K562 (cell line): ENCODE measurements around the gene PEDS1. TPM values are rescaled to one million over a fixed set of nuclear protein-coding genes. Genes with fewer than 3 reads are reported as not detected.

Source experiments
- C11orf30 ChIP-seq: fragments of 450-650 bp; IDR thresholded peaks from 2 replicates; pipeline ENCODE4 v1.6.1; 2016; ENCODE audit warnings: low read depth, mild to moderate bottlenecking
- CCNT2 ChIP-seq: IDR thresholded peaks from 2 replicates; pipeline ENCODE4 v1.6.1; 2011; ENCODE audit warnings: borderline replicate concordance, low read depth, mild to moderate bottlenecking, moderate library complexity, mixed read lengths, low read length; ENCODE audit not compliant: insufficient read length; ENCODE audit errors: extremely low read depth
- CTCF ChIP-seq, 3 experiments: IDR thresholded peaks in 2 of 3; conservative IDR thresholded peaks in 1 of 3; 2 replicates each; pipeline ENCODE4 v1.5.1; 2011 to 2012; ENCODE audit warnings: low read length in 3 of 3, mild to moderate bottlenecking in 3 of 3, control low read depth in 2 of 3, improper control_type of control experiment in 1 of 3, inconsistent platforms in 1 of 3, low read depth in 1 of 3, mixed read lengths in 1 of 3, moderate library complexity in 1 of 3; ENCODE audit not compliant: insufficient read depth in 2 of 3
- ELK3 ChIP-seq: fragments of 450-650 bp; formaldehyde crosslinking; IDR thresholded peaks from 2 replicates; pipeline ENCODE4 v1.4.0; 2020; ENCODE audit warnings: mild to moderate bottlenecking
- ERF ChIP-seq: fragments of 450-650 bp; formaldehyde crosslinking; IDR thresholded peaks from 2 replicates; pipeline ENCODE4 v1.4.0; 2020; ENCODE audit warnings: mild to moderate bottlenecking, mixed read lengths
- ETV6 ChIP-seq, 3 experiments: fragments of 150-350 bp in 1 of 3; sonication (generic) in 1 of 3; formaldehyde crosslinking in 1 of 3; IDR thresholded peaks; 2 replicates each; pipeline versions ENCODE4 v1.6.1 to v1.8.0; 2014 to 2022; ENCODE audit warnings: borderline replicate concordance in 2 of 3, low read depth in 2 of 3, antibody characterized with exemption in 1 of 3, low read length in 1 of 3, mild to moderate bottlenecking in 1 of 3, missing genetic modification reagents in 1 of 3
- FOS ChIP-seq: IDR thresholded peaks from 3 replicates; pipeline ENCODE4 v1.6.1; 2011; ENCODE audit not compliant: insufficient read length; ENCODE audit errors: extremely low read depth
- GATAD2A ChIP-seq: fragments of 450-650 bp; IDR thresholded peaks from 2 replicates; pipeline ENCODE4 v1.6.1; 2017
- HNRNPH1 ChIP-seq: fragments of 200-400 bp; formaldehyde crosslinking; optimal IDR thresholded peaks from 2 replicates; pipeline ENCODE3; 2017; ENCODE audit warnings: low read depth, mild to moderate bottlenecking, low read length, moderate library complexity
- HOXB6 ChIP-seq: fragments of 250-450 bp; sonication (Bioruptor Pico); IDR thresholded peaks from 2 replicates; pipeline ENCODE4 v1.5.1; 2022; ENCODE audit warnings: mild to moderate bottlenecking, borderline replicate concordance
- NFIC ChIP-seq: fragments of 450-650 bp; IDR thresholded peaks from 2 replicates; pipeline ENCODE4 v1.6.1; 2017; ENCODE audit warnings: mild to moderate bottlenecking, inconsistent platforms
- SETDB1 ChIP-seq: IDR thresholded peaks from one replicate; pipeline ENCODE4 v1.6.1; 2012; ENCODE audit warnings: low read length, control low read depth, inconsistent platforms
- SMARCA5 ChIP-seq: fragments of 450-650 bp; IDR thresholded peaks from 2 replicates; pipeline ENCODE4 v1.6.1; 2016
- TBL1XR1 ChIP-seq, 2 experiments: IDR thresholded peaks; 2 replicates each; pipeline ENCODE4 v1.6.1; 2012; ENCODE audit warnings: improper control_type of control experiment in 2 of 2, low read length in 2 of 2, mild to moderate bottlenecking in 1 of 2
- ZBTB9 ChIP-seq: fragments of 450-650 bp; formaldehyde crosslinking; IDR thresholded peaks from 2 replicates; pipeline ENCODE4 v1.4.0; 2020; ENCODE audit warnings: mild to moderate bottlenecking, moderate library complexity
- ZNF239 ChIP-seq: fragments of 250-450 bp; sonication (Bioruptor Pico); IDR thresholded peaks from 2 replicates; pipeline ENCODE4 v1.4.0; 2020; ENCODE audit warnings: mild to moderate bottlenecking
- ZNF583 ChIP-seq: fragments of 250-450 bp; sonication (Bioruptor Pico); IDR thresholded peaks from 2 replicates; pipeline ENCODE4 v1.4.0; 2020
- ZNF584 ChIP-seq: fragments of 200-800 bp; sonication (Bioruptor generic); IDR thresholded peaks from 2 replicates; pipeline ENCODE4 v1.6.1; 2016; ENCODE audit warnings: low read depth, mild to moderate bottlenecking, missing genetic modification characterization, missing compliant biosample characterization
- ZNF778 ChIP-seq: fragments of 450-650 bp; formaldehyde crosslinking; IDR thresholded peaks from 2 replicates; pipeline ENCODE4 v1.4.0; 2020; ENCODE audit warnings: mild to moderate bottlenecking, moderate library complexity
- polyA plus RNA-seq, 8 experiments: library from polyadenylated mRNA; depleted of rRNA in 4 of 8; stranded (reverse) in 5 of 8; unstranded in 3 of 8; fragments of >200 nt; fragmentation: Nextera tagmentation in 2 of 8; fragmentation: Illumina TruSeq in 1 of 8; extraction: Ambion mirVana in 2 of 8; extraction: Trizol in 1 of 8; gene quantifications; 2 replicates each; pipeline versions ENCODE4 v1.2.1 to v1.2.3, GENCODE V29; 2011 to 2014; ENCODE audit warnings: inconsistent platforms in 1 of 8, missing spikeins in 1 of 8
- total RNA-seq, 7 experiments: library from RNA; depleted of rRNA in 6 of 7; stranded (reverse); fragments of >200 nt in 6 of 7; fragmentation: Illumina TruSeq in 2 of 7; extraction: Trizol in 2 of 7; gene quantifications; 2 replicates each; pipeline versions ENCODE4 v1.2.1 to v1.2.3, GENCODE V29; 2011 to 2021; ENCODE audit warnings: low replicate concordance in 1 of 7
- TF ChIP-seq, protein P1 (sequence below): IDR thresholded peaks from 2 replicates; pipeline ENCODE4 v1.6.1; 2011; ENCODE audit not compliant: insufficient read length; ENCODE audit errors: extremely low read depth

Gene PEDS1
- total and polyA plus RNA-seq, 9 of the 15 experiments (the other 6 are each of a cell fraction or from before 2014, with no cell fraction given), result 2.9 to 38.5 (median 24.2) TPM

DNA sequence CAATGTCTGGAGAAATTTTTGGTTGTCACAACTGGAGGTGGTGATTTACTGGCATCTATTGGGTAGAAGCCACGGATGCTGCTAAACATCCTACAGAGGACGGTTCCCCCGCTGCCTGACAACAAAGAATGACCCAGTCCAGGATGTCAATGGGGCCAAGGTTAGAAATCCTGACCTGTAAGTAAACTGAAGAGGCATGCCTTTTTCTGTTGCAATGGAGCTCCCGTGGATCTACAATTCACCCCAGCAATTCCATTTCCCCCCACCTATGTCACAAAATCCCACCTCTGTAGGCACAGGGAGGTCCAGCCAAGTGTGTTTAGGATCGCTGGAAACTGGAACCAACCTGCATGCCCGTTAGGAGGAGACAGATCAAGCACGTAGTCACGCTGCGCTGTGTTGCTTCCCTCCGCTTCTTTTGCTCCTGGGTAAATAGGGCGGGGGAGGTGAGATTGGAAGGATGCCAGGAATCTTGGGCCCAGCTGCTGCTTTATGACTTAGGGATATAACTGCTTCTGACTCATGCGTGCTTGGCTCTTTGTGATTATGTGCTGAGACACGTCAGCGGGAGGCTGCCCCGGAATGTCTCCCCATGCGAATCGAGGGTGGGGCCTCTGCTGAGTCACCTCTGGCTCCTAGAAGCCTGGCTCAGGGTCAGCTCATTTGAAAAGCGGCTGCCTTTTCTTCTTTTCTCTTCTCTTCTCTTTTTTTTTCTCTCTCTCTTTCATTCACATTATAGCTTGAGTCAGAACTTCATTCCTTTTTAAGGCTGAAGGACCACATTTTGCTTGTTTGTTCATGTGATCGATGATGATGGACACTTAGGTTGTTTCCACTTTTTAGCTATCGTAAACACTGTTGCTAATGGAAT is 12.4 kb upstream of the PEDS1 start (continued):
- no peak for TF ChIP-seq ZNF239 (CRISPR knock-in tag)
- TF ChIP-seq NFIC, result peak; percentile 100
- no peak for TF ChIP-seq ZBTB9
- TF ChIP-seq ETV6 (IDR thresholded peaks at IDR 0.05; ENCODE audit: borderline replicate concordance in 1 of 2, low read depth in 2 of 2, low read length in 1 of 2), result no peak
- TF ChIP-seq ETV6 (CRISPR knock-in tag; IDR thresholded peaks at IDR 0.05; ENCODE audit: borderline replicate concordance), result no peak
- peak; percentile 71; the same call in 1 of the 2 replicates for TF ChIP-seq ZNF584 (CRISPR knock-in tag)
- TF ChIP-seq ZNF778 (CRISPR knock-in tag), result no peak
- TF ChIP-seq GATAD2A, result no peak
- TF ChIP-seq ELK3 (CRISPR knock-in tag), result 0 out of 2 replicates have a peak, but pooled peaks have one; percentile 2
- peak; percentile 80 for TF ChIP-seq SETDB1
- TF ChIP-seq, protein P1, sequence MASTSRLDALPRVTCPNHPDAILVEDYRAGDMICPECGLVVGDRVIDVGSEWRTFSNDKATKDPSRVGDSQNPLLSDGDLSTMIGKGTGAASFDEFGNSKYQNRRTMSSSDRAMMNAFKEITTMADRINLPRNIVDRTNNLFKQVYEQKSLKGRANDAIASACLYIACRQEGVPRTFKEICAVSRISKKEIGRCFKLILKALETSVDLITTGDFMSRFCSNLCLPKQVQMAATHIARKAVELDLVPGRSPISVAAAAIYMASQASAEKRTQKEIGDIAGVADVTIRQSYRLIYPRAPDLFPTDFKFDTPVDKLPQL, result no peak
- no peak for TF ChIP-seq HNRNPH1
- TF ChIP-seq HOXB6, result no peak
- TF ChIP-seq SMARCA5, result no peak
- peak; percentile 67 for TF ChIP-seq FOS
- TF ChIP-seq ERF, result peak; percentile 14; the same call in 1 of the 2 replicates
- TF ChIP-seq C11orf30, result peak; percentile 97
- TF ChIP-seq TBL1XR1 (IDR thresholded peaks at IDR 0.05; ENCODE audit: low read length in 2 of 2), result peak; percentile 85 to 95
- TF ChIP-seq CTCF (IDR thresholded peaks at IDR 0.05 in 2 of 3, conservative IDR thresholded peaks at IDR 0.05 in 1 of 3; ENCODE audit: insufficient read depth in 2 of 3, low read depth in 1 of 3, low read length in 3 of 3), result peak in 2 of 3 experiments; percentile 13 to 15; a peak in 1 of 6 replicates
- 0 out of 2 replicates have a peak, but pooled peaks have one; percentile 5 for TF ChIP-seq ZNF583 (CRISPR knock-in tag)
- TF ChIP-seq CCNT2, result peak; percentile 95
